Mononuclear cell (primary cell): ENCODE measurements around the gene FIBCD1. TPM values are rescaled to one million over a fixed set of nuclear protein-coding genes. Genes with fewer than 3 reads are reported as not detected.

Experiments used
- H3K27me3 ChIP-seq: 2 replicates; pipeline ENCODE4 v1.6.0; 2011; ENCODE audit warnings: low read length, control low read depth; ENCODE audit not compliant: insufficient read depth
- H3K4me1 ChIP-seq: 2 replicates; pipeline ENCODE4 v1.5.1; 2011; ENCODE audit warnings: mild to moderate bottlenecking, low read length, control low read depth; ENCODE audit not compliant: insufficient read depth
- H3K4me3 ChIP-seq: 2 replicates; pipeline ENCODE4 v1.5.1; 2011; ENCODE audit warnings: mild to moderate bottlenecking, low read length, moderate library complexity
- H3K9me3 ChIP-seq: 2 replicates; pipeline ENCODE4 v1.5.1; 2011; ENCODE audit warnings: low read depth, mild to moderate bottlenecking, control low read depth, low read length
- total RNA-seq: library from RNA; depleted of rRNA; stranded (reverse); fragments of >200 nt; gene quantifications from one replicate; pipeline ENCODE4 v1.2.3, GENCODE V29; 2012

The FIBCD1 gene
- total RNA-seq, 1 donor: not detected

DNA sequence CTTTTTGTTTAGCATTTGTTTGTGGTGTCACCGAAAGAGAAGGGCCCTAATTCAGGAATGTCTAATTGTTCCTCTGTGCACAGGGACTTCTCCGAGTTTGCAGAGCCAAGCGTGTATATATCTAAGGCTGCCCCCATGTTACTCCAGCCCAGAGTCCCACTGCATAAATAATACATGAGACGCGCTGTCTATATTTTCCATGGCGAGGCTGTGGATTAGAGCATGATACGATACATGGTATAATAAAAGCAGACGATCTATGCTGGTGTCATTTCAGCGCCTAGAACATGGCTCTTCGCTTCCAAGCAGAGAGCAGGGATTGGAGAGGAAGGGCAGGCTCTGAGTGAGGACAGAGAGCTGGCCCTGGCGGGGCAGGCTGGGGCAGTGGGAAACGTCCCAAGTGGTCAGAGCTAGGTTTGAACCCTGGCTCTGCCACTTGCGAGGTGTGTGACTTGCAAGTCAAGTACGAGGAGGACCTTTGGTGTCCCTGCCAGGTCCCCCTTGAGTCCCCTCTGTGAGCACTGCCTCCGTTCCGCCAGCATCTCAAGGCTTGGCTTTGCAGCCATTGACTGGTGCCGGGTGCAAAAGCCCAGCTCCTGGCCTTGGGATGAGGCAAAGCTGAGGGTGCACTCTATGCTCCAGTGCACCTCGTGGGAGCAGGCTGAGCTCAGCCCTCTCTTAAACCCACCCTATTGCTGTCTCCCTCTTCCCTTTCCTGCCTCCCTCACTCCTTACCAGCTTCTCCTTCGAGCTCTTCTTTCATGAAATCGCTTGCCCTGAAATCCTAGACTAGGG lies 40.7 kb upstream of the FIBCD1 start:
- Histone ChIP-seq H3K4me3 (no peak overlapping the region), H3K9me3 (no peaks in the 10 kb centered on the region), H3K27me3 (no peaks in the 10 kb centered on the region), H3K4me1 (peaks cover 12% of the 10 kb centered on the region)

DNA sequence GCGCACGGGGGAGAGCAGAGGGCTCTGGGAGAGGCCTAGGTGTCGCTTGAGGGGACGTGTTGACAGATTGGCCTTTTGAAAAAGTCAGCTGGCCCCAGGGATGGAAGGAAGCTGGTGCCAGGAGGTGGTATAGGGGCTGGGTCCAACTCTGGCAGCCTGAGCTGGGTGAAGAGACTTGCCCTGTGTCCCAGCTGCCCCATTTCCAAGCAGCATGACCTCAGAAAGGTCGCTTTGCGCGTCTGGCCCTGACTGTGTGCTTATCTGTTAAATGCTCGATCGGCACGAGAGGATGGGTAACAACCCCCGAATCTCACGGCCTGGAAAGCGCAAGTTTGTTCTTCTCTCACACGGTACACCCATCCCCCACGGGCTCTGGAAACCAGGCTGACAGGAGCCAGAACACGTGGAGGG lies 38.8 kb upstream of the FIBCD1 start:
- no peak overlapping the region for H3K4me3 ChIP-seq
- no peaks in the 10 kb centered on the region for H3K9me3 ChIP-seq
- no peaks in the 10 kb centered on the region for H3K27me3 ChIP-seq
- peaks cover 12% of the 10 kb centered on the region for H3K4me1 ChIP-seq

DNA sequence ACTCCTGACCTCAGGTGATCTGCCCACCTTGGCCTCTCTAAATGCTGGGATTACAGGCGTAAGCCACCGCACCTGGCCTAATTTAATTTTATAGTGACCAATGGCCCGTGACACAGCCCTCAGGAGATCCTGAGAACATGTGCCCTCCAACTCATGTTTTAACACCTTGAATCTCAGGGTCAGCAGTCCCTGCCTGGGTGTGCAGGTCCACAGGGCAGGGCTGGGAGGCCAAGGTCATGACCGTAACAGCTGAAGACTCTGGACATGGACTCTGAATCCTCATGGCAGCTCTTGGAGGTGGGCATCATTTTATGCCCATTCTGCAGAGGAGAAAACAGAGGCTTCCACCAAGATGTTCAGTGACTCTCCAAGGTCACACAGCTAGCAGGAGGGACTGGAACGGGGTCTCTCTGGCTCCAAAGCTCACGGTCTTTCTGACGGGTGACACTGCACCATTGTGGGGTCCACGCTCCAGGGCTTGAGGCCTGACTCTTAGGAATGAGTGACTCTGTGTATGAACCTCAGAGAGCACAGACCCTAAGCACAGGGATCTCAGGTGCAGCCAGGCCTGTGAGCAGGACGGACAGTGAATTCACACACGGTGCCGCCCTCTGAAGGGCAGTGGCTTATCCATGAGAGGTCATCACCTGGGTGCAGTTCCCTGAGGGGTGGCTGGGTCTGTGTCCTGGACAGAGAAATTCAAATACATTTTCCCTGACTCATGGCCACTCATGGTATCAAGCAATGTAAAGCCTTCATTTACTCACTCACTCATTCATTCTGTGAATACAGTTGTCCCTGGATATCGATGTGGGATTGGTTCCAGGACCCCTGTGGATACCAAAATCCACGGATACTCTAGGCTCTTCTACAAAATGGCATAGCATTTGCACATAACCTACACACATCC lies 37.1 kb upstream of the FIBCD1 start:
- Histone ChIP-seq H3K4me1 (peaks cover 11% of the 10 kb centered on the region), H3K27me3 (no peaks in the 10 kb centered on the region), H3K9me3 (no peaks in the 10 kb centered on the region), H3K4me3 (no peak overlapping the region)

DNA sequence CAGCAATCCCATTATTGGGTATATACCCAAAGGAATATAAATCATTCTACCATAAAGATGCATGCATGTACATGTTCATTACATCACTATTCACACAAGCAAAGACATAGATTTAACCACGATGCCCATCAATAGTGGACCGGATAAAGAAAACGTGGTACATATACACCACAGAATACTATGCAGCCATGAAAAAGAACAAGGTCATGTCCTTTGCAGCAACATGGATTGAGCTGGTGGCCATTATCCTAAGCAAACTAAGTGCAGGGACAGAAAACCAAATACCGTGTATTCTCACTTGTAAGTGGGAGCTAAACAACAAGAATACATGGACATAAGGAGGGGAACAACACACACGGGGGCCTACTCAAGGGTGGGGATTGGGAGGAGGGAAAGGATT lies 36.1 kb upstream of the FIBCD1 start:
- no peaks in the 10 kb centered on the region for H3K9me3 ChIP-seq
- peaks cover under 1% of the 10 kb centered on the region for H3K4me1 ChIP-seq
- H3K27me3 ChIP-seq: no peaks in the 10 kb centered on the region
- no peak overlapping the region for H3K4me3 ChIP-seq

DNA sequence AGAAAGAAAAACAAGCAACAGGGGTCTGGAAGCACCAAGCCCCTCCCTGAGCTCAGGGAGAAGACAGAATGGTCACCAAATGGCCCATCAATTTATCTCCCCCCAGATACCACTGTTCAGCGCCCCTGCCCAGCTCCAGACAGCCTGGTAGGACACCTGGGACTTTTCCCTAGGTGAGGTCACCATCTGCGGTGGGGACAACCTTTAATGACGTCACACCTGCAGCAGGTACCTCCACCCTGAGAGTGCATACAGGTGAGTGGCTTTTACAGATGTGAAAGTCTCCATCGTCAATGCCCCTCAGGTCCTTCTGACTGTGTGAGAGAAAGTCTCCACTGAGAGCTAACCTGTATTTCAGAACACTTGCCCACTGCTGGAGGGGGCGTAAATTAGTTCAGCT lies 35.6 kb upstream of the FIBCD1 start:
- Histone ChIP-seq H3K4me3 (no peak overlapping the region), H3K9me3 (no peaks in the 10 kb centered on the region), H3K4me1 (no peaks in the 10 kb centered on the region), H3K27me3 (no peaks in the 10 kb centered on the region)

DNA sequence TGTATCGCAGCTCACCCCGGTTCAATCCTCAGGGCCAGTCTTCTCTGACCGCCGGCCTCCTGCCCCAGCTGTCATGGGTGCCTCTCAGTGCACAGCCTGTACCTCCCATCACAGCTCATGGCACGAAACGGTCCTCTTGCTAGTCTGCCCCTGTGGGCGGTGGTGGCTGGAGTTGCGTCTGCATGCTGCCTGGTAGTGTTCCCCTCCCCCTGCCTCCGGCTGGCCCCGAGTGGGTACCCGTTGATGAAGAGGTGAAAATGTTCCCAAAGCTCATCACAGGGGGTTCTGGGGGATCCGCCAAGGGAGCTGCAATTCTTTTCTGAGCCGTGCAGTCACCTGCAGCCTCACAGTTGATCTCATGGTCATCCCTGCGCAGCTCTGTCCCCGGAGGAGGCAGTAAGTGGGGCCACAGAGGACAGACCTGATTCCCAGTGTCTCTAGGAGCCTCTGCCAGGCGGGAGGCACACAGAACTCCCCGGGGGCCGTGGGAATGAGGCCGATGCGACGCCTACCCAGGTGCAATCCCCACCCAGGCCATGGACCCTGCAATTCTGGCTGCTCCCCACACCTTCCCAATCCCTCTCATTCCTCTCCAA lies 34.7 kb upstream of the FIBCD1 start:
- H3K9me3 ChIP-seq: no peaks in the 10 kb centered on the region
- H3K4me1 ChIP-seq: no peaks in the 10 kb centered on the region
- H3K4me3 ChIP-seq: no peak overlapping the region
- H3K27me3 ChIP-seq: no peaks in the 10 kb centered on the region

DNA sequence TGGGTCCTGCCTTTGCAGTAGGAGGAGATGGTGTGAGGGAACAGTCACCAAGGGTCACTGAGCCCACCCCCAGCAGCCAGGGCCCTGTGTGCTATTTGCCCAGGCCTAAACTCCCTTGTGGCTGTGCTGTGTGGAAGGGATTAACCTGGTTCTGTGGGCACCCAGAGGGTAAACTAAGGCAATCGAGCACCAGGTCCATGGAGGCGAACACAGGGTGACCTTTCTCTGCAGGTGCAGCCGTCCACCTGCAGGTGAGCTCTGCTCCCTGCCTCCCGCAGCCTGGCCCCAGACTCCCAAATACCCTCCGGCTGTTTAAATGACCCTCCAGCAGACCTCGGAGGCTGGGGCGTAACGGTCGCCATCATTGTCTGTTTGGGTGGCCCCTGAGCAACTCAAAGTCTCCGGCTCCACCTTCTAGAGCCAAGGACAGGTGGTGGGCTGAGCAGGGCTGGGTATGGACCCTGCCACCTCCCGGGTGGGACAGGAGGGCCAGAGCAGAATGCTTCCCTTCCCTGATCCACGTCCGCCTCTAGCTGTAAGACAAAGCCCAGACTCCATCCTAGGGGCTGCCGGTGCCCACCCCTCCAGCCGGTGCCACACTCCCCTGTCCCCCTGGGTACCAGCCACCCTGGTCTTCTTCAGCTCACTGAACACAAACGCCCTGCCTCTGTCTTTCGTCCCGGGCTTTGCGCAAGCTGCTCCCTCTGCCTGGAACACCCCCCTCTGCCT lies 34.1 kb upstream of the FIBCD1 start:
- Histone ChIP-seq H3K9me3 (no peaks in the 10 kb centered on the region), H3K4me1 (no peaks in the 10 kb centered on the region), H3K27me3 (no peaks in the 10 kb centered on the region), H3K4me3 (no peak overlapping the region)

DNA sequence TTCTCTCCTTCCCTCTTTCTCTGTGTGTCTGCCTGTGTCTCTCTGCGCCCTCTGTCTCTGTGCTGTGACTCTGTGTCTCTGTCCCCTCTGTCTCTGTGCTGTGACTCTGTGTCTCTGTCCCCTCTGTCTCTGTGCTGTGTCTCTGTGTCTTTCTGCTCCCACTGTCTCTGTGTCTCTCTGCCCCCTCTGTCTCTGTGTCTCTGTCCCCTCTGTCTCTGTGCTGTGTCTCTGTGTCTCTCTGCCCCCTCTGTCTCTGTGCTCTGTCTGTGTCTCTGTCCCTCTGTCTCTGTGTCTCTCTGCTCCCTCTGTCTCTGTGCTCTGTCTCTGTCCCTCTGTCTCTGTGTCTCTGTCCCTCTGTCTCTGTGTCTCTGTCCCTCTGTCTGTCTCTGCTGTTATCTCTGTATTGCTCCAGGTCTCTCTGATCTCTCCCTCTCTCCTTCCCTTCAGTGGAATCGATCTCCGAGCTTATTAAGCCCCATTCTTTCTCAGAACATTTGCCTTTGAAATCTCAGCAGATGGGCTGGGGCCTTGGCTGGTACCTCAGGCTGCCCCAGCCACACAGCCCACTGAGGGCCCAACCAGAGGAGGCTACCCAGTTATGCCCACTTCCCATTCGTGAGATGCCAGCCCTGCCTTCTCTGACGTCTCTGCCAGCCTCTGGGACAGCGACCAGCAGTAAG lies 33.4 kb upstream of the FIBCD1 start:
- no peaks in the 10 kb centered on the region for H3K9me3 ChIP-seq
- no peak overlapping the region for H3K4me3 ChIP-seq
- H3K4me1 ChIP-seq: no peaks in the 10 kb centered on the region
- H3K27me3 ChIP-seq: no peaks in the 10 kb centered on the region

DNA sequence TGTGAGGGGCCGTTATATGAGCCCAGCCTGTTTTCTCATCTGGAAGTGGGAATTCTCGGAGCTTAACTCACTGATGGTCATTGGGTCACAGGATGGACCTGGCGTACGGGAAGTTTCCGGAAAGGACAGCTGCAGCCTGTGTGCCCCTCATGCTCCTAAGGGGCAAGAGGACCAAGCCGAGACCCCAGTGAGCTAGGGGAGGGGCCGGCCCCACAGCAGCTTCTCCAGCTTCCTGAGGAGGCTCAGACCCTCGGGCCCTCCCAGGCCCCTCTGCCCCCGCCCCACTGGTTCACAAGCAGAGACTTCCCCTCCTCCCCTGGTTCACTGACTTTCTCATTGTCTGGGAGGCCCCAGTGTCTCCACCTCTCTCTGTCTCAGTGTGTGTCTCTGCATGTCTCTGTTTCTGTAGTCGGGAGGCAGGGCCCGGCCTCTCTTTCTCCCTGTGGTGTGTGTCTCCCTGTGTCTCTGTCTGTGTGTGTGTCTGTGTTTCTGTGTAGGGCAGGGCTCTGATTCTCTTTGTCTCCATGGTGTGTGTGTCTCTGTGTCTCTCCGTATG lies 32.3 kb upstream of the FIBCD1 start:
- Histone ChIP-seq H3K27me3 (no peaks in the 10 kb centered on the region), H3K9me3 (no peaks in the 10 kb centered on the region), H3K4me3 (no peak overlapping the region), H3K4me1 (no peaks in the 10 kb centered on the region)

DNA sequence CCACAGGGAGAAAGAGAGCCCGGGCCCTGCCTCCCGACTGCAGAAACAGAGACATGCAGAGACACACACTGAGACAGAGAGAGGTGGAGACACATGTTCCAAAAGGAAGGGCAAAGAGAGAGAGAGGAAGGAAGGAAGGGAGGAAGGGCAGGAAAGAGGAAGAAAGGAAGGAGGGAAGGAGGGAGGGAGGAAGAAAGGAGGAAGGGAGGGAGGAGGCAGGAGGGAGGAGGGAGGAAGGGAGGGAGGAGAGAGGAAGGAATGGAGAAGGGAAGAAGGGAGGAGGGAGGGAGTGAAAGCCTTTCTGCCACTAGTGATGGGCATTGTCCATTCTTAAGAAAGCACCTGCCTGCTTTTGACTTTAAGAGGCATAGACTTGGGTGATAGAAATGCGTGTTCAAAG lies 31.8 kb upstream of the FIBCD1 start:
- no peaks in the 10 kb centered on the region for H3K9me3 ChIP-seq
- no peaks in the 10 kb centered on the region for H3K4me1 ChIP-seq
- H3K27me3 ChIP-seq: no peaks in the 10 kb centered on the region
- H3K4me3 ChIP-seq: no peak overlapping the region

DNA sequence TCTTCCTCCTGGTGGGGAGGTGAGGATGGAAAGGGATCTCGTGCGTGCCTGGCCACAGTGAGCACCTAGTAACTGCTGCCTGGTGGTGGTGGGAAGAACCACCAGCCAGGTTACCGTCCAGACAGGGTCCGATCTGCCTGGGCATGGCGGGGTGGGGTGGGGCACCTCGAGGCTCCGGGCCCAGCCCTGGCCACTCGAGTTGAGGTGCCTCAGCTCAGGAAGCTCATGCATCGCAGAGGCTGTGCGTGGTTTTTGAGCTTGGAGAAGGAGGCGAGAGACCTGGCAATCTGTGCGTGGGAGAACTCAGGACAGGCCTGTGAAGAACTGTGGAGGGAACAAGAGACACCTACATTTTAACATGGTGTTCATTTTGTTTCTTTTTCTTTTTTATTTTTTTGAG lies 31.0 kb upstream of the FIBCD1 start:
- Histone ChIP-seq H3K9me3 (no peaks in the 10 kb centered on the region), H3K27me3 (no peaks in the 10 kb centered on the region), H3K4me3 (no peak overlapping the region), H3K4me1 (no peaks in the 10 kb centered on the region)

DNA sequence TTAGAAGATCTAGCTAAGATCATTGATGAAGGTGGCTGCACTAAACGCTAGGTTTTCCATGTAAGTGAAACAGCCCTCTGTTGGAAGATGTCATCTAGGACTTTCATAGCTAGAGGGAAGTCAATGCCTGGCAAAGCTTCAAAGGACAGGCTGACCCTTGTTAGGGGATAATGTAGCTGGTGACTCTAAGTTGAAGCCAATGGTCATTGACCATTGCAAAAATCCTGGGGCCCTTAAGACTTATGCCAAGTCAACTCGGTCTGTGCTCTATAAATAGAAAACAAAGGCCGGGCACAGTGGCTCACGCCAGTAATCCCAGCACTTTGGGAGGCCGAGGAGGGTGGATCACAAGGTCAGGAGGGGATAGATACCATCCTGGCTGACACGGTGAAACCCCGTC lies 26.6 kb upstream of the FIBCD1 start:
- H3K9me3 ChIP-seq: no peaks in the 10 kb centered on the region
- H3K27me3 ChIP-seq: no peaks in the 10 kb centered on the region
- H3K4me1 ChIP-seq: no peaks in the 10 kb centered on the region
- H3K4me3 ChIP-seq: no peak overlapping the region

DNA sequence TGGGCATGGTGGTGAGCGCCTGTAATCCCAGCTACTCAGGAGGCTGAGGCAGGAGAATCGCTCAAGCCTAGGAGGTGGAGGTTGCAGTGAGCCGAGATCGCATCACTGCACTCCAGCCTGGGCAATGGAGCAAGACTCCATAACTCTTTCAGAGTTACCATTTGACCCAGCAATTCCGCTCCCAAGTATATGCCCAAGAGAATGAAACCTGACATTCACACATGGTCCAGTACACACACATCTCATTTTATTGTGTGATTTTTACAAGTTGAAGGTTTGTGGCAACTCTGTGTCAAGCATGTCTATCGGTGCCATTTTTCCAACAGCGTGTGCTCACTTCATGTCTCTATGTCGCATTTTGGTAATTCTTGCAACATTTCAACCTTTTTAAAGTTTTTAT lies 24.9 kb upstream of the FIBCD1 start:
- no peaks in the 10 kb centered on the region for H3K4me1 ChIP-seq

DNA sequence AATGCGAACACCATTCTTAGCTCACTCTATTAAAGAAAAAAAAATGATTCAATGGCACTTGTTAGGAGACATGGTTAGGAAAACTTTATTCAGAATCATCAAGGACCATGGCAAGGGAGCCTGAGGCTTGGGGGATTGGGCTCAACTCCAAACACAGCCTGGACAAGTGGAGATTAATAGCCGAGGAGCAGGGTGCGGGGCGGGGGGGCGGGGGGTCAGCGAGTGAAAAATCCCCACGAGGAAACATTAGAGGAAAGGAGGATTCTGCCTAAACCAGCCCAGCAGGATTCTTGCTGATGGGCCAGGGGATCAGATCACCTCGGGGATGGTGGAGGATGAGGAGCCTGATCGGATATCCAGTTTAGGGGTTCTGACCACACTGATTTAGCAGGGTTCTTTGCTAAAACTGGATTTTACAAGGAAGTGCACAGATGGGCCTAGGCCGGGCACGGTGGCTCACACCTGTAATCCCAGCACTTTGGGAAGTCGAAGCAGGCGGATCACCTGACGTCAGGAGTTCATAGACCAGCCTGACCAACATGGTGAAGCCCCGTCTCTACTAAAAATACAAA lies 24.4 kb upstream of the FIBCD1 start:
- Histone ChIP-seq H3K9me3 (no peaks in the 10 kb centered on the region), H3K4me1 (no peaks in the 10 kb centered on the region), H3K4me3 (no peak overlapping the region), H3K27me3 (no peaks in the 10 kb centered on the region)

More for the DNA sequence above, 24.9 kb upstream of the FIBCD1 start:
- Histone ChIP-seq H3K27me3 (no peaks in the 10 kb centered on the region), H3K4me3 (no peak overlapping the region), H3K9me3 (no peaks in the 10 kb centered on the region)
